ENCODE measurements around the gene CCDC171. TPM values are rescaled to one million over a fixed set of nuclear protein-coding genes. Genes with fewer than 3 reads are reported as not detected.

CCDC171 gene
- total RNA-seq, 4 donors from 2014 or later: 3.2 to 12.4 (median 7.3) TPM

DNA sequence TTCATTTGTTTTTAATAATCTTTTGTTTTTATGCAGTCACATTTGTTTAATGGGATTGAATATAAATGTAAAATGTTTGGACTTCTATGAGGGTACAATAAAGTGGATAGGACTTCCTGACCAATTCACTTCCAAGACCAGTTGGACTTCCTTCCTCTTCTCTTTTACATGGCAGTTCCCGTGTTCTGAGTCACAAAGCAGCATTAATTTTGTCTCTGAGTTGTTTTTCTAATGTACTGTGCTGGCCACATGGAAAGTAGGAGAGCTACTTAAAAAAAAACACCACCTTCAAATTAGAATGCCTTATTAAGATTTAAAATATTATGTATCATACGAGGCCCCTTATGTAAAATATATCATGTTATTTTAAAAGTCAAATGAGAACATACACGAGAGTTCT, 87.3 kb downstream of the CCDC171 start:
- no peak overlapping the region for H3K27ac ChIP-seq
- no peak for DNase-seq (ENCODE audit: low spot score in 2 of 2)
- TF ChIP-seq POLR2A (IDR thresholded peaks at IDR 0.05): no peak
- TF ChIP-seq, protein P1, sequence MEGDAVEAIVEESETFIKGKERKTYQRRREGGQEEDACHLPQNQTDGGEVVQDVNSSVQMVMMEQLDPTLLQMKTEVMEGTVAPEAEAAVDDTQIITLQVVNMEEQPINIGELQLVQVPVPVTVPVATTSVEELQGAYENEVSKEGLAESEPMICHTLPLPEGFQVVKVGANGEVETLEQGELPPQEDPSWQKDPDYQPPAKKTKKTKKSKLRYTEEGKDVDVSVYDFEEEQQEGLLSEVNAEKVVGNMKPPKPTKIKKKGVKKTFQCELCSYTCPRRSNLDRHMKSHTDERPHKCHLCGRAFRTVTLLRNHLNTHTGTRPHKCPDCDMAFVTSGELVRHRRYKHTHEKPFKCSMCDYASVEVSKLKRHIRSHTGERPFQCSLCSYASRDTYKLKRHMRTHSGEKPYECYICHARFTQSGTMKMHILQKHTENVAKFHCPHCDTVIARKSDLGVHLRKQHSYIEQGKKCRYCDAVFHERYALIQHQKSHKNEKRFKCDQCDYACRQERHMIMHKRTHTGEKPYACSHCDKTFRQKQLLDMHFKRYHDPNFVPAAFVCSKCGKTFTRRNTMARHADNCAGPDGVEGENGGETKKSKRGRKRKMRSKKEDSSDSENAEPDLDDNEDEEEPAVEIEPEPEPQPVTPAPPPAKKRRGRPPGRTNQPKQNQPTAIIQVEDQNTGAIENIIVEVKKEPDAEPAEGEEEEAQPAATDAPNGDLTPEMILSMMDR (IDR thresholded peaks at IDR 0.05): no peak
- no peak for TF ChIP-seq EP300 (IDR thresholded peaks at IDR 0.05)
- no peak for TF ChIP-seq POLR2AphosphoS5 (IDR thresholded peaks at IDR 0.05)
- no peaks in the 10 kb centered on the region for H3K9me3 ChIP-seq
- H3K4me1 ChIP-seq: no peaks in the 10 kb centered on the region
- no peaks in the 10 kb centered on the region for H3K27me3 ChIP-seq
- H3K4me3 ChIP-seq: no peak overlapping the region
- H3K36me3 ChIP-seq: no peaks in the 10 kb centered on the region
- 66% methylated on average over 3 of the region's 3 CpGs for WGBS

DNA sequence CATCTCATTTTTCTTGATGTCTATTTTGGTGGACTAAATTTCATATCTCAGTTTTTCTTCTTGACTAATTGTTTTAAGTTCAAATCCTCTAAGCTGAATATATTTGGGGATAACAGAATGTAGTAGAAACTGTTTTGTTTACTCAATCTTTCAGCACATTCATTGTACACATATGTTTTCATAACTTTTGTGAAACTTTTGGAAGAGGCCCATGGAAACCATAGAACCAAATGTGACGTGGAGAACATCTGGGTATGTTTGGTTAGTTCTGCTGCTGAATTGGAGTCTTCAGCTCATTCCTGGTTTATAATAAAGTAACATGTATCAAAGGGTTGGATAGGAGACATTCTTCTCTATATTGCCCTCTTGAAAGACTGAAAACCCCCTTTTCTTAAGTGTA, 88.4 kb downstream of the CCDC171 start:
- no peaks in the 10 kb centered on the region for H3K36me3 ChIP-seq
- H3K9me3 ChIP-seq: no peaks in the 10 kb centered on the region
- no peak overlapping the region for H3K4me3 ChIP-seq
- H3K27me3 ChIP-seq: no peaks in the 10 kb centered on the region
- H3K4me1 ChIP-seq: no peaks in the 10 kb centered on the region
- no peak overlapping the region for H3K27ac ChIP-seq
- DNase-seq (ENCODE audit: low spot score in 2 of 2): no peak
- TF ChIP-seq EP300 (IDR thresholded peaks at IDR 0.05): no peak
- TF ChIP-seq, protein P1 (IDR thresholded peaks at IDR 0.05): no peak
- TF ChIP-seq POLR2AphosphoS5 (IDR thresholded peaks at IDR 0.05): no peak
- no peak for TF ChIP-seq POLR2A (IDR thresholded peaks at IDR 0.05)
- WGBS: 76% methylated on average over 1 of the region's 1 CpG

DNA sequence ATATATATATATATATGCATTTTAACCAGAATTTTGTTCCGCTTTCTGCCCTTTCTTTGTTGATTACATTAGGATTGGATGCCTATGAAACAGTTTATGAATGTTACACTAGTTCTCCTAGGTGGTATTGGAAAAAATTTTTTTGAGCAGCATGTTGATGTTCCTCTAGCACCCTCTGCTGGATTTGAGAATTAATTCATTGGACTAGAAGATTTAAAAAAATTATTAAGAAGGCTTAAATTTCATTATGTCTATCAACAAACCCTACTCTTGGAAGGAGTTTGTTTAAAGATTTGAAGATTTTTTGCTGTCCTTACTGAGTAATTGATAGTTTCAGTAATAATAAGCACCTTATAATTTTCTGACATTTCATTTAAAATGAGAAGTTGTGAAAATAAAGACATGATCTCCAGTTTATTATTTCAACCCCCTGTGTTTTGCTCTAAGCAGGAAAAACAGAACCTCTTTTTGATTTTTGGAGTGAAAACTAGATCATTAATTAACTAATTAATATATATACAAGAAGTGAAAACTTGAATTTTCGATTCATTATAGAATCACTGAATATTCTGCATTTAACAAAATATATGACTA, 89.6 kb downstream of the CCDC171 start:
- Histone ChIP-seq H3K4me3 (no peak overlapping the region), H3K27me3 (no peaks in the 10 kb centered on the region), H3K36me3 (no peaks in the 10 kb centered on the region), H3K9me3 (no peaks in the 10 kb centered on the region), H3K27ac (no peak overlapping the region), H3K4me1 (no peaks in the 10 kb centered on the region)
- no peak for TF ChIP-seq EP300 (IDR thresholded peaks at IDR 0.05)
- TF ChIP-seq, protein P1 (IDR thresholded peaks at IDR 0.05): peak in 1 of 2 donors; percentile 28
- 92% methylated on average over 2 of the region's 2 CpGs for WGBS
- no peak for DNase-seq (ENCODE audit: low spot score in 2 of 2)

GRCh38 chr9:15670246-15670645, 117.4 kb downstream of the CCDC171 start:
- Histone ChIP-seq H3K36me3 (no peaks in the 10 kb centered on the region), H3K27me3 (no peaks in the 10 kb centered on the region), H3K9me3 (no peaks in the 10 kb centered on the region), H3K4me1 (no peaks in the 10 kb centered on the region), H3K27ac (no peak overlapping the region), H3K4me3 (no peak overlapping the region)
- no peak for TF ChIP-seq POLR2AphosphoS5 (IDR thresholded peaks at IDR 0.05)
- no peak for TF ChIP-seq EP300 (IDR thresholded peaks at IDR 0.05)
- TF ChIP-seq, protein P1 (IDR thresholded peaks at IDR 0.05): no peak
- no peak for TF ChIP-seq POLR2A (IDR thresholded peaks at IDR 0.05)
- DNase-seq (ENCODE audit: low spot score in 2 of 2): no peak

DNA sequence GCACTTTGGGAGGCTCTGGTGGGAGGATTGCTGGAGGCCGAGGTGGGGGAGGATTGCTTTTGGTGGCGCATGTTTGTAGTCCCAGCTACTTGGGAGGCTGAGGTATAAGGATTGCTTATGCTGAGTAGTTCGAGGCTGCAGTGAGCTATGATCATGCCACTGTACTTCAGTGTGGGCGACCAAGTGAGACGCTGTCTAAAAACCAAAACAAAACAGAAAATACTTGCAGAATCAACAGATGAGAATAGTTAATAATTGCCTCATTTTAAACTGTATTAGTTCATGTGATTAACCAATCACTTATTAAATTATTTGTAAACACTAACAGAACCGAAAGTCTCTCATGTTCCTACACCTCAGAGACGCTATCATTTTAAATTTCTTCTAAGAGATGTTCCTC, 118.1 kb downstream of the CCDC171 start:
- 95% methylated on average over 7 of the region's 7 CpGs for WGBS
- no peak overlapping the region for H3K4me3 ChIP-seq

More for the DNA sequence above, 118.1 kb downstream of the CCDC171 start:
- Histone ChIP-seq H3K27me3 (no peaks in the 10 kb centered on the region), H3K27ac (no peak overlapping the region), H3K36me3 (no peaks in the 10 kb centered on the region), H3K9me3 (no peaks in the 10 kb centered on the region), H3K4me1 (no peaks in the 10 kb centered on the region)
- TF ChIP-seq EP300 (IDR thresholded peaks at IDR 0.05): no peak
- TF ChIP-seq POLR2AphosphoS5 (IDR thresholded peaks at IDR 0.05): no peak
- TF ChIP-seq POLR2A (IDR thresholded peaks at IDR 0.05): no peak
- TF ChIP-seq, protein P1 (IDR thresholded peaks at IDR 0.05): no peak
- DNase-seq (ENCODE audit: low spot score in 2 of 2): no peak

All from suprapubic skin (tissue), 4 donors.